SK-N-SH (cell line): Measurements from ENCODE around the gene IL17RA.

Source experiments
- CTCF ChIP-seq: fragments of 200-600 bp; sonication (generic); IDR thresholded peaks from 2 replicates; pipeline ENCODE4 v1.6.1; 2017; ENCODE audit warnings: antibody characterized with exemption, mild to moderate bottlenecking, moderate library complexity
- EP300 ChIP-seq, 2 experiments: IDR thresholded peaks; 2 replicates each; pipeline versions ENCODE4 v1.4.0 to v1.6.1; 2012; ENCODE audit warnings: borderline replicate concordance in 1 of 2, low read depth in 1 of 2, low read length in 1 of 2
- FOXM1 ChIP-seq: IDR thresholded peaks from 2 replicates; pipeline ENCODE4 v1.4.0; 2012; ENCODE audit warnings: low read depth, mild to moderate bottlenecking
- GABPA ChIP-seq: IDR thresholded peaks from 2 replicates; pipeline ENCODE4 v1.4.0; 2012; ENCODE audit warnings: low read depth, mild to moderate bottlenecking
- GATA2 ChIP-seq: sonication (generic); formaldehyde crosslinking; IDR thresholded peaks from 2 replicates; pipeline ENCODE4 v1.5.0; 2020; ENCODE audit warnings: mild to moderate bottlenecking, missing genetic modification reagents
- NRF1 ChIP-seq: IDR thresholded peaks from 2 replicates; pipeline ENCODE4 v1.6.1; 2012; ENCODE audit warnings: low read depth, mild to moderate bottlenecking, low read length
- POLR2AphosphoS5 ChIP-seq: IDR thresholded peaks from 2 replicates; pipeline ENCODE4 v1.6.1; 2012; ENCODE audit warnings: low read depth, low read length
- RFX5 ChIP-seq: IDR thresholded peaks from 2 replicates; pipeline ENCODE4 v1.6.1; 2012; ENCODE audit warnings: mild to moderate bottlenecking, improper control_type of control experiment, low read length
- SIN3A ChIP-seq: IDR thresholded peaks from 2 replicates; pipeline ENCODE4 v1.6.1; 2012; ENCODE audit warnings: low read depth, mild to moderate bottlenecking, low read length, moderate library complexity, borderline replicate concordance
- TEAD4 ChIP-seq: IDR thresholded peaks from 2 replicates; pipeline ENCODE4 v1.4.0; 2012; ENCODE audit warnings: mild to moderate bottlenecking, borderline replicate concordance; ENCODE audit not compliant: insufficient read depth
- USF1 ChIP-seq: IDR thresholded peaks from 2 replicates; pipeline ENCODE4 v1.4.0; 2012; ENCODE audit warnings: low read depth, borderline replicate concordance
- YY1 ChIP-seq: IDR thresholded peaks from 2 replicates; pipeline ENCODE4 v1.4.0; 2012; ENCODE audit warnings: low read depth, mild to moderate bottlenecking

GRCh38 chr22:17106161-17106784 lies 21.5 kb downstream of the IL17RA start:
- TF ChIP-seq POLR2AphosphoS5, result no peak
- TF ChIP-seq CTCF, result no peak
- no peak for TF ChIP-seq GABPA
- TF ChIP-seq NRF1, result no peak
- no peak for TF ChIP-seq GATA2 (CRISPR knock-in tag)
- TF ChIP-seq TEAD4, result no peak
- no peak for TF ChIP-seq RFX5
- no peak for TF ChIP-seq USF1
- no peak for TF ChIP-seq FOXM1
- no peak for TF ChIP-seq SIN3A
- no peak for TF ChIP-seq YY1
- TF ChIP-seq EP300 (IDR thresholded peaks at IDR 0.05; ENCODE audit: borderline replicate concordance in 1 of 2, low read depth in 1 of 2, low read length in 1 of 2), result no peak
